HEK293T (cell line): ENCODE measurements around the gene LIPH.

ENCODE experiments used
- ARNT ChIP-seq: fragments of 450-650 bp; IDR thresholded peaks from 2 replicates; pipeline ENCODE4 v1.6.1; 2017; ENCODE audit warnings: mild to moderate bottlenecking
- BHLHE40 ChIP-seq: fragments of 450-650 bp; IDR thresholded peaks from 2 replicates; pipeline ENCODE4 v1.6.1; 2016; ENCODE audit warnings: mild to moderate bottlenecking, moderate library complexity, borderline replicate concordance
- CTBP1 ChIP-seq: fragments of 450-650 bp; IDR thresholded peaks from 2 replicates; pipeline ENCODE4 v1.6.1; 2016; ENCODE audit warnings: borderline replicate concordance
- ELF4 ChIP-seq: fragments of 450-650 bp; IDR thresholded peaks from 2 replicates; pipeline ENCODE4 v1.6.1; 2017; ENCODE audit warnings: antibody characterized with exemption
- FOXA1 ChIP-seq: fragments of 450-650 bp; IDR thresholded peaks from 2 replicates; pipeline ENCODE4 v1.6.1; 2016; ENCODE audit warnings: mild to moderate bottlenecking
- FOXK2 ChIP-seq: fragments of 450-650 bp; IDR thresholded peaks from 2 replicates; pipeline ENCODE4 v1.6.1; 2016; ENCODE audit warnings: mild to moderate bottlenecking
- FOXM1 ChIP-seq: fragments of 450-650 bp; IDR thresholded peaks from 2 replicates; pipeline ENCODE4 v1.6.1; 2017; ENCODE audit warnings: mild to moderate bottlenecking, borderline replicate concordance
- HDGF ChIP-seq: fragments of 450-650 bp; IDR thresholded peaks from 2 replicates; pipeline ENCODE4 v1.6.1; 2017; ENCODE audit warnings: antibody characterized with exemption, borderline replicate concordance
- NFRKB ChIP-seq: fragments of 450-650 bp; IDR thresholded peaks from 2 replicates; pipeline ENCODE4 v1.6.1; 2016; ENCODE audit warnings: mild to moderate bottlenecking, moderate library complexity
- PKNOX1 ChIP-seq: fragments of 450-650 bp; IDR thresholded peaks from 2 replicates; pipeline ENCODE4 v1.6.1; 2016
- SP1 ChIP-seq: fragments of 450-650 bp; IDR thresholded peaks from 2 replicates; pipeline ENCODE4 v1.6.1; 2017
- TARDBP ChIP-seq: fragments of 450-650 bp; IDR thresholded peaks from 2 replicates; pipeline ENCODE4 v1.6.1; 2016
- ZNF384 ChIP-seq: fragments of 450-650 bp; IDR thresholded peaks from 2 replicates; pipeline ENCODE4 v1.6.1; 2016

GRCh38 chr3:185503521-185503920 is 48.9 kb downstream of the LIPH start:
- no peak for TF ChIP-seq CTBP1
- no peak for TF ChIP-seq PKNOX1
- no peak for TF ChIP-seq ZNF384
- no peak for TF ChIP-seq FOXM1
- TF ChIP-seq SP1: no peak
- TF ChIP-seq BHLHE40: no peak
- no peak for TF ChIP-seq FOXA1
- TF ChIP-seq ELF4: no peak
- TF ChIP-seq ARNT: no peak
- no peak for TF ChIP-seq NFRKB
- no peak for TF ChIP-seq FOXK2
- no peak for TF ChIP-seq HDGF
- TF ChIP-seq TARDBP: no peak
